Ectodermal cell (in vitro differentiated cells): ENCODE results near the gene CDR2.

ENCODE experiments used
- H3K27ac ChIP-seq: 2 replicates; pipeline ENCODE4 v1.7.0; 2013; ENCODE audit warnings: mild to moderate bottlenecking, low read depth, low read length; ENCODE audit not compliant: insufficient read depth, poor library complexity, severe bottlenecking
- H3K27me3 ChIP-seq: 2 replicates; pipeline ENCODE4 v1.7.0; 2013; ENCODE audit warnings: mild to moderate bottlenecking, low read length; ENCODE audit not compliant: insufficient read depth, control insufficient read depth, poor library complexity, severe bottlenecking
- H3K36me3 ChIP-seq: one replicate; pipeline ENCODE4 v1.7.0; 2013; ENCODE audit warnings: low read length; ENCODE audit not compliant: control insufficient read depth, insufficient read depth
- H3K4me1 ChIP-seq: one replicate; pipeline ENCODE4 v1.7.0; 2013; ENCODE audit warnings: low read length; ENCODE audit not compliant: control insufficient read depth, insufficient read depth
- H3K4me3 ChIP-seq: 2 replicates; pipeline ENCODE4 v1.7.0; 2013; ENCODE audit warnings: low read depth, low read length, control low read depth; ENCODE audit not compliant: insufficient read depth
- H3K9me3 ChIP-seq: 2 replicates; pipeline ENCODE4 v1.7.0; 2013; ENCODE audit warnings: mild to moderate bottlenecking, low read length, moderate library complexity; ENCODE audit not compliant: control insufficient read depth
- WGBS, 2 experiments: methylation state at CpG; one replicate each; pipeline ENCODE4 v1.1.7; 2013; ENCODE audit warnings: missing lambda C conversion rate in 2 of 2; 5-methylcytosine and 5-hydroxymethylcytosine counted together

CDR2 gene

GRCh38 chr16:22318690-22319358, 55.6 kb downstream of the CDR2 start:
- 90 to 93% methylated on average over 18 of the region's 18 CpGs for WGBS, 2 experiments
- Histone ChIP-seq H3K9me3 (no peaks in the 10 kb centered on the region), H3K27ac (no peak overlapping the region), H3K4me1 (no peaks in the 10 kb centered on the region), H3K4me3 (no peak overlapping the region), H3K27me3 (no peaks in the 10 kb centered on the region), H3K36me3 (peaks cover 20% of the 10 kb centered on the region)

- no peaks in the 10 kb centered on the region for H3K9me3 ChIP-seq
- no peaks in the 10 kb centered on the region for H3K4me1 ChIP-seq
- H3K4me3 ChIP-seq = no peak overlapping the region
- H3K36me3 ChIP-seq = peaks cover 20% of the 10 kb centered on the region
- 93 to 95% methylated on average over 6 of the region's 6 CpGs for WGBS, 2 experiments
- no peak overlapping the region for H3K27ac ChIP-seq
- H3K27me3 ChIP-seq = no peaks in the 10 kb centered on the region
These were observed 56.8 kb downstream of the CDR2 start for GRCh38 chr16:22317625-22318024.

DNA sequence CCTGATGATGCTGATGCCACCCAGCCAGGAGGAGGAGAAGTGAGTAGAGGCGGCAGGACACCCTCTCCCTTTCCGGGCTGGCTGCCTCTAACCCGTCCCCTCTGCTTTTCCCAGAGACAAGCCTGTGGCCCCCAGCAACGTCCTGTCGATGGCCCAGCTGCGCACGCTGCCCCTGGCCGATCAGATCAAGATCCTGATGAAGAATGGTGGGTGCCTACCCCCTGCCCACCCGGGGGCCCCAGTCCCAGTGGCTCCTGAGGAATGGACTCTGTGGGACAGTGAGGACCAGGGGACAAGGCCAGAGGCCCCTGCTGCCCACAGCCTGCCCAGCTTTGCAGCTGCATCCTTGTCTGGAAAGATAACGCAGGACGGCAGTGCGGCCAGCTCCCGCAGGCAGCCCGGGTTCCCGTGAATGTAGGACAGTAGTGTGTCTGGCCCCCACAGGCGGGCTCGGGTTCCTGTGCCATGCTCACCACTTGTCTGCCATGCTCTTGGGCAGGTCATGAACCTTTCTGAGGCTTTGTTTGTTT, 57.4 kb downstream of the CDR2 start:
- Histone ChIP-seq H3K27ac (no peak overlapping the region), H3K4me1 (no peaks in the 10 kb centered on the region), H3K27me3 (no peaks in the 10 kb centered on the region), H3K9me3 (no peaks in the 10 kb centered on the region), H3K4me3 (no peak overlapping the region), H3K36me3 (peaks cover 20% of the 10 kb centered on the region)
- WGBS, 2 experiments = 93 to 95% methylated on average over 17 of the region's 17 CpGs

GRCh38 chr16:22316411-22316811, 58.0 kb downstream of the CDR2 start:
- H3K9me3 ChIP-seq = no peaks in the 10 kb centered on the region
- no peaks in the 10 kb centered on the region for H3K4me1 ChIP-seq
- peaks cover 20% of the 10 kb centered on the region for H3K36me3 ChIP-seq
- H3K4me3 ChIP-seq = no peak overlapping the region
- no peaks in the 10 kb centered on the region for H3K27me3 ChIP-seq
- 92 to 95% methylated on average over 9 of the region's 9 CpGs for WGBS, 2 experiments
- no peak overlapping the region for H3K27ac ChIP-seq

DNA sequence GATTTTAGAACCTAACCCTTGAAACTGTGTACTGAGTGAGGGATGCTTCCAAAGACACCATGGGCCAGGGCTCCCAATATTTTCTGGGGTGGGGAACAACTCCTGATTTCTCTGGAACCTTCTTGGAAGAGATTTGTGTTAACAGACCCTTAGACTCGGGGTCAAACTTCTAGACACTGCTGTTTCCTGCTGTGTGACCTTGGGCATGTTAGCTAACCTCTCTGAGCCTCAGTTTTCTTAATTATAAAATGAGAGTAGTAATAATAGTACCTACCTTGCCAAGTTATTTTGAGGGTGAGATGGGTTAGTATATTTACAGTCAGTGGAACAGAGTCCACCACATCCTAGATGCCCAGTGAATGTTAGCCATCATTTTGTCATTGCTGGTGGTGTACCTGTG, 58.4 kb downstream of the CDR2 start:
- H3K27ac ChIP-seq = no peak overlapping the region
- 81 to 94% methylated on average over 1 of the region's 1 CpG for WGBS, 2 experiments
- H3K9me3 ChIP-seq = no peaks in the 10 kb centered on the region
- no peak overlapping the region for H3K4me3 ChIP-seq
- no peaks in the 10 kb centered on the region for H3K27me3 ChIP-seq
- no peaks in the 10 kb centered on the region for H3K4me1 ChIP-seq
- H3K36me3 ChIP-seq = peaks cover 20% of the 10 kb centered on the region

GRCh38 chr16:22314661-22315626, 59.5 kb downstream of the CDR2 start:
- H3K9me3 ChIP-seq = no peaks in the 10 kb centered on the region
- 93 to 95% methylated on average over 37 of the region's 37 CpGs for WGBS, 2 experiments
- H3K27me3 ChIP-seq = no peaks in the 10 kb centered on the region
- no peaks in the 10 kb centered on the region for H3K4me1 ChIP-seq
- H3K27ac ChIP-seq = no peak overlapping the region
- no peak overlapping the region for H3K4me3 ChIP-seq
- peaks cover 21% of the 10 kb centered on the region for H3K36me3 ChIP-seq

DNA sequence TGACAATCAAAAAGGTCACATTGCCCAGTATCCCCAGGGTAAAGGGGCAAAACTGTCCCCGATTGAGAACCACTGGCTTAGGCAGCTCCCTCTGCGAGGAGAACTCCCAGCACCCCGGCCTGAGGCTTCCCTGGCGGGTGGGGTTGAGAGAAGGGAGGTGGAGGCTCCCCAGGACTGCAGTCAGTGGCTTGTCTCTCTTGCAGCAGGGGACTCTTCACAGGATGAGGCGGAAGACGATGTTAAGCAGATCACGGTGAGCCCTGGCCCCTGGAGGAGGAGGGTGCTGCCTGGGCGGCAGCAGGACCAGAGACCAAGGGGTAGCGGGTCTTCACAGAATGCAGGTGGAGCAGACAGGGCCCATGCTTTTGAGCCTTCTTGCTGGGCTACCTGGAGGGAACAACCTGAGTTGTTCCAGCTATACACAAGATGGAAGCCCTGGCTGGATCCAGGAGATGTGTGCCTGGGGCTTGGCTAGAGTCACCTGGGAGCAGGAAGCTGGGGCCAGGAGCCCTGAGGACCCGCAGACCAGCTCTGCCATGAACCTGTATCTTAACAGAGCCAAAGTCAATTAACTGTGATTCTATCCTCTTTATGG, 60.4 kb downstream of the CDR2 start:
- no peaks in the 10 kb centered on the region for H3K27me3 ChIP-seq
- no peaks in the 10 kb centered on the region for H3K9me3 ChIP-seq
- no peak overlapping the region for H3K4me3 ChIP-seq
- peaks cover 26% of the 10 kb centered on the region for H3K36me3 ChIP-seq
- no peaks in the 10 kb centered on the region for H3K4me1 ChIP-seq
- 94 to 96% methylated on average over 10 of the region's 10 CpGs for WGBS, 2 experiments
- H3K27ac ChIP-seq = no peak overlapping the region

DNA sequence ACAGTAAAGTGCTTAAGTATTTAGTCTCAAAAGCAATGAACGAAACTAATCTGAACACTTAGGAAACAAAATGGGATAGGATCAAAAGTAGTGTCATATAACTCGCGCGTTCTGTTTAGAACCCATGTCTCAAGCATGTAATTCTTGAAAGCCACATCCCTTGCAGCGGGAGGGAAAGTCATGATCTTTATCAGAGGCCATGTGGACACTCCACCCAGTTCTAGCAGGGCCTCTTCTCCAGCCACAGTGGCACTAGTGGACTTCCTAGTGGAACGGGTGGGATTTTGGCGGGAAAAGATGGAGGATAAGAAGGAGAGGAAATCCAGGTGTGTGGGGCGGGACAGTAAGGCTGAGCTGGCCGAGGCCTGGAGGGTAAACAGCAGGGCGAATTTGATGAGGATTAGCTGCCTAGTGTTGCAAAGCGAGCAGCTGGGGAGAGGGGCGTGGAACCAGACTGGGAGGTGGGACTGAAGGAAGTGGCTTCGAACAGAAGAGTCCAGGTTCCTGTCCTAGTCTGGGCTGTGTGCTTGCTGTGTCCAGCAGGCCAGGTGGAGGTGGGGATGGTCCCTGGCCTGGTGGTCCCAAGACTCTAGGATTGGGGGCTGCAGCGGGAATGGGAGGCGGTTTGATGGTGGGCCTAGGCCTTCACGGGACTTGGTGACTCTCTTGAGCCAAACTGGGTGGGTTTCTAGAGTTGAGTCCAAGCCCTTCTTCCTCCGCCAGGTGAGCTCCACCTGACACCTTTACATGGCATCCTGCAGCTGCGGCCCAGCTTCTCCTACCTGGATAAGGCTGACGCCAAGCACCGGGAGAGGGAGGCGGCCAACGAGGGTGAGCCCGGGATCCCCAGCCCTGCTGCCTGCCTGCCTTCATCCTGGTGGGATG, 61.3 kb downstream of the CDR2 start:
- WGBS, 2 experiments = 92 to 93% methylated on average over 23 of the region's 23 CpGs
- H3K4me1 ChIP-seq = no peaks in the 10 kb centered on the region
- H3K27me3 ChIP-seq = no peaks in the 10 kb centered on the region
- H3K4me3 ChIP-seq = no peak overlapping the region
- H3K36me3 ChIP-seq = peaks cover 20% of the 10 kb centered on the region
- H3K27ac ChIP-seq = no peak overlapping the region
- H3K9me3 ChIP-seq = no peaks in the 10 kb centered on the region

GRCh38 chr16:22311520-22311919, 62.9 kb downstream of the CDR2 start:
- WGBS, 2 experiments = 96 to 99% methylated on average over 4 of the region's 4 CpGs
- H3K27ac ChIP-seq = no peak overlapping the region
- no peaks in the 10 kb centered on the region for H3K4me1 ChIP-seq
- H3K27me3 ChIP-seq = no peaks in the 10 kb centered on the region
- H3K4me3 ChIP-seq = no peak overlapping the region
- peaks cover 10% of the 10 kb centered on the region for H3K36me3 ChIP-seq
- H3K9me3 ChIP-seq = no peaks in the 10 kb centered on the region
